Astrocyte (in vitro differentiated cells and primary cell): Measurements from ENCODE around the gene ELOVL7. TPM values are rescaled to one million over a fixed set of nuclear protein-coding genes. Genes with fewer than 3 reads are reported as not detected.
"Not testable (repeated sequence)": the region's sequence is repeated elsewhere in the genome, so short reads cannot be mapped to it uniquely, and the experiment has no call there.

ENCODE experiments used
- DNase-seq: peaks from one replicate; pipeline ENCODE4 v3.0.0-alpha.2; 2010; ENCODE audit warnings: low read depth
- FAIRE-seq: peaks from 2 replicates; lab custom pipeline; 2011; peaks lifted over from hg19 to GRCh38; lab: Jason Lieb, UNC
- H2AFZ ChIP-seq: 2 replicates; pipeline ENCODE4 v1.6.0; 2012; ENCODE audit warnings: low read depth, low read length, inconsistent platforms
- H3K27ac ChIP-seq: 2 replicates; pipeline ENCODE4 v1.5.1; 2011; ENCODE audit warnings: low read depth, low read length, inconsistent platforms
- H3K27me3 ChIP-seq: 2 replicates; pipeline ENCODE4 v1.6.0; 2011; ENCODE audit warnings: low read length, inconsistent platforms; ENCODE audit not compliant: insufficient read depth
- H3K36me3 ChIP-seq: 2 replicates; pipeline ENCODE4 v1.5.1; 2011; ENCODE audit warnings: low read length, inconsistent platforms; ENCODE audit not compliant: insufficient read depth
- H3K4me1 ChIP-seq: 2 replicates; pipeline ENCODE4 v1.5.1; 2011; ENCODE audit warnings: low read length, inconsistent platforms; ENCODE audit not compliant: insufficient read depth
- H3K4me2 ChIP-seq: 2 replicates; pipeline ENCODE4 v1.6.0; 2012; ENCODE audit warnings: low read length, inconsistent platforms
- H3K4me3 ChIP-seq: 2 replicates; pipeline ENCODE4 v1.5.1; 2011; ENCODE audit warnings: low read depth, mild to moderate bottlenecking, low read length, inconsistent platforms; ENCODE audit not compliant: insufficient read depth
- H3K79me2 ChIP-seq: 2 replicates; pipeline ENCODE4 v1.6.0; 2012; ENCODE audit warnings: mild to moderate bottlenecking, low read length, inconsistent platforms; ENCODE audit not compliant: insufficient read depth
- H3K9ac ChIP-seq: 2 replicates; pipeline ENCODE4 v1.6.0; 2012; ENCODE audit warnings: mild to moderate bottlenecking, low read length, inconsistent platforms
- H3K9me3 ChIP-seq: 2 replicates; pipeline ENCODE4 v1.5.1; 2012; ENCODE audit warnings: low read depth, mild to moderate bottlenecking, low read length, inconsistent platforms; ENCODE audit not compliant: insufficient read depth
- H4K20me1 ChIP-seq: 2 replicates; pipeline ENCODE4 v1.6.0; 2012; ENCODE audit warnings: low read length, inconsistent platforms; ENCODE audit not compliant: insufficient read depth
- H3K27ac Mint-ChIP-seq: one replicate; pipeline ENCODE4 v1.8.0; 2021; ENCODE audit warnings: mild to moderate bottlenecking, mixed read lengths; ENCODE audit not compliant: unreplicated experiment
- H3K27me3 Mint-ChIP-seq: one replicate; pipeline ENCODE4 v1.8.0; 2021; ENCODE audit warnings: low read depth, mixed read lengths; ENCODE audit not compliant: unreplicated experiment
- H3K36me3 Mint-ChIP-seq: one replicate; pipeline ENCODE4 v1.8.0; 2021; ENCODE audit warnings: low read depth, mixed read lengths; ENCODE audit not compliant: unreplicated experiment
- H3K4me1 Mint-ChIP-seq: one replicate; pipeline ENCODE4 v1.8.0; 2021; ENCODE audit warnings: low read depth, mixed read lengths; ENCODE audit not compliant: unreplicated experiment
- H3K4me3 Mint-ChIP-seq: one replicate; pipeline ENCODE4 v1.8.0; 2021; ENCODE audit warnings: mild to moderate bottlenecking, moderate library complexity, mixed read lengths; ENCODE audit not compliant: unreplicated experiment
- H3K9me3 Mint-ChIP-seq: one replicate; pipeline ENCODE4 v1.8.0; 2021; ENCODE audit warnings: mild to moderate bottlenecking, mixed read lengths; ENCODE audit not compliant: unreplicated experiment
- CTCF ChIP-seq: IDR thresholded peaks from 2 replicates; pipeline ENCODE4 v1.5.1; 2011; ENCODE audit warnings: low read depth, mild to moderate bottlenecking, inconsistent platforms, low read length, moderate library complexity; ENCODE audit not compliant: insufficient read depth
- EZH2 ChIP-seq: IDR thresholded peaks from 2 replicates; pipeline ENCODE4 v1.6.1; 2012; ENCODE audit warnings: mild to moderate bottlenecking, low read length, inconsistent platforms; ENCODE audit not compliant: insufficient read depth
- total RNA-seq: library from RNA; stranded (reverse); gene quantifications from 2 replicates; pipeline ENCODE4 v1.2.1, GENCODE V29; 2021

The ELOVL7 gene
- total RNA-seq, 1 donor from 2014 or later, result 1.0 TPM

GRCh38 chr5:60797482-60798153 lies 46.5 kb downstream of the ELOVL7 start:
- H3K36me3 ChIP-seq, result no peaks in the 10 kb centered on the region
- H3K9ac ChIP-seq, result no peak overlapping the region
- FAIRE-seq (no peak), DNase-seq (no peak)
- no peaks in the 10 kb centered on the region for H3K27me3 Mint-ChIP-seq
- no peak overlapping the region for H3K27ac Mint-ChIP-seq
- no peak overlapping the region for H3K4me3 Mint-ChIP-seq
- no peaks in the 10 kb centered on the region for H4K20me1 ChIP-seq
- no peak overlapping the region for H3K4me3 ChIP-seq
- H3K9me3 ChIP-seq, result no peaks in the 10 kb centered on the region
- H3K79me2 ChIP-seq, result no peaks in the 10 kb centered on the region
- no peak overlapping the region for H3K4me2 ChIP-seq
- no peak for TF ChIP-seq CTCF
- TF ChIP-seq EZH2, result no peak
- no peaks in the 10 kb centered on the region for H3K9me3 Mint-ChIP-seq
- H3K4me1 ChIP-seq, result no peaks in the 10 kb centered on the region
- no peak overlapping the region for H3K27ac ChIP-seq
- H2AFZ ChIP-seq, result no peak overlapping the region
- H3K4me1 Mint-ChIP-seq, result no peaks in the 10 kb centered on the region
- no peaks in the 10 kb centered on the region for H3K27me3 ChIP-seq
- H3K36me3 Mint-ChIP-seq, result no peaks in the 10 kb centered on the region

GRCh38 chr5:60795424-60795950 lies 48.6 kb downstream of the ELOVL7 start:
- not testable (repeated sequence) for H3K4me1 Mint-ChIP-seq

GRCh38 chr5:60794691-60795090 lies 49.4 kb downstream of the ELOVL7 start:
- no peak for TF ChIP-seq EZH2
- no peak for TF ChIP-seq CTCF
- Histone ChIP-seq H3K36me3 (no peaks in the 10 kb centered on the region), H3K9ac (no peak overlapping the region), H3K9me3 (no peaks in the 10 kb centered on the region), H2AFZ (no peak overlapping the region), H3K79me2 (no peaks in the 10 kb centered on the region), H3K4me1 (no peaks in the 10 kb centered on the region), H3K4me3 (no peak overlapping the region), H3K4me2 (no peak overlapping the region), H4K20me1 (no peaks in the 10 kb centered on the region), H3K27ac (no peak overlapping the region), H3K27me3 (no peaks in the 10 kb centered on the region)
- FAIRE-seq (no peak), DNase-seq (no peak)
- Mint-ChIP-seq H3K4me1 (no peaks in the 10 kb centered on the region), H3K4me3 (no peak overlapping the region), H3K36me3 (no peaks in the 10 kb centered on the region), H3K9me3 (no peaks in the 10 kb centered on the region), H3K27me3 (no peaks in the 10 kb centered on the region), H3K27ac (no peak overlapping the region)

More at GRCh38 chr5:60795424-60795950, 48.6 kb downstream of the ELOVL7 start:
- not testable (repeated sequence) for H3K79me2 ChIP-seq, H3K4me2 ChIP-seq, H3K9me3 Mint-ChIP-seq, H3K4me3 Mint-ChIP-seq, DNase-seq, H3K36me3 Mint-ChIP-seq, H3K27ac ChIP-seq, H3K27me3 Mint-ChIP-seq, H2AFZ ChIP-seq, H3K9me3 ChIP-seq, H3K27ac Mint-ChIP-seq, H3K4me3 ChIP-seq, H3K36me3 ChIP-seq, H3K27me3 ChIP-seq, H3K4me1 ChIP-seq, H4K20me1 ChIP-seq, FAIRE-seq, H3K9ac ChIP-seq
